ENCODE measurements around the gene KIF27.
"Not testable (repeated sequence)": the region's sequence is repeated elsewhere in the genome, so short reads cannot be mapped to it uniquely, and the experiment has no call there.

Gene KIF27

DNA sequence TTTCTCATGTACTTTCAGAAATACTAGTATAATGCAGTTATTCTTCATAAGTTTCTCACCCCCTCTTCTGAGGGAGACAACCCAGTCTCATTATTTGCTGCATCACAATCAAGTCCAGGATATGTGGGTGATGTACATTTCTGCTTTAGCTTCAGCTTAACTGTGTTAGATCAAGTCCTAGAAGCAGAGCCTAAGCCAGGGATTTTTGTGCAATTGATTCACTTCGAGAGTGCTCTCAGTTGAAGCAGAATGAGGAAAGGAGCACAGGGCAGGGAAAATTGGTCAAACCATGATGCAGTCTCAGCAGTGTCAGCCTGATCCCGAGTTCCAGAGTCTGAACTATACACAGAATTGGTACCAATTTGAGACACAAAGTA lies 43.7 kb upstream of the KIF27 start:
- H3K4me3 ChIP-seq (ENCODE audit: low read depth, low read length): no peak overlapping the region
- DNase-seq (ENCODE audit: low read depth): no peak
- no peak for TF ChIP-seq CTCF (IDR thresholded peaks at IDR 0.05; ENCODE audit: control insufficient read depth, extremely low read depth, insufficient read depth)

DNA sequence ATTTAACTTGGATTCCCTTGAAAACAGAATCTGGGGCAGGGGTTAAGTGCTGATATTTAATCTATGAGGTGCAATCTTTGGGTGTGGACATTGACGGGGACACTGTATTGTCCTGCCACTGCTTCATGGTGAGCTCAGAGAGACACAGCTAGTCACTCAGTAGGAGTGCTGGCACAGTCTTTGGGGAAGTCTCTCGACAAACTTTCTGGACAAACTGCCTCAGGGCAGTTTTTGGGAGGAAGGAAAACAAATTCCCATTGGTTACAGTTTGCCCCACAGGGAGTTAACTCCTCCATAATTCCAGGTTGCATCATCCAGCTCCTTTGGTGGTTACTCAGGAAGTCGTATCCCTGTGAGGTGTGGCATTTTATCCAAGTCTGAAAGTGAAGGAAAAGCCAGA lies 40.9 kb upstream of the KIF27 start:
- no peak for TF ChIP-seq CTCF (IDR thresholded peaks at IDR 0.05; ENCODE audit: control insufficient read depth, extremely low read depth, insufficient read depth)
- peak; percentile 66 for DNase-seq (ENCODE audit: low read depth)
- no peak overlapping the region for H3K4me3 ChIP-seq (ENCODE audit: low read depth, low read length)

DNA sequence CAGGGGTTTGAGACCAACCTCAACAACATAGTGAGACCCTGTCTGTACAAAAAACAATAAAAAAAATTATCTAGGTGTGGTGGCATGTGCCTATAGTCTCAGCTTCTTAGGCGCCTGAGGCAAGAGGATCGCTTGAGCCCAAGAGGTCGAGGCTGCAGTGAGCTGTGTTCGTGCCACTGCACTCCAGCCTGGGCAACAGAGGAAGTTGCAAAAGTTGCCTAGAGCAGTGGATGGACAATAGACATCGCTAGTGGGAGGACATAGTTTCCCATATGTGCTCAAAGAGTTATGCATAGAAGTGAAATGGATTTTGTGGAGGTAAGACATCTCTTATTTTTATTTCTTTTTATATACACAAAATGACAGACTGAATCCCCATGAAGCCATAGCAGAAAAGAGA lies 39.8 kb upstream of the KIF27 start:
- no peak for DNase-seq (ENCODE audit: low read depth)
- TF ChIP-seq CTCF (IDR thresholded peaks at IDR 0.05; ENCODE audit: control insufficient read depth, extremely low read depth, insufficient read depth): no peak
- H3K4me3 ChIP-seq (ENCODE audit: low read depth, low read length): no peak overlapping the region

GRCh38 chr9:83959061-83959460 lies 37.8 kb upstream of the KIF27 start:
- H3K4me3 ChIP-seq (ENCODE audit: low read depth, low read length): no peak overlapping the region
- no peak for DNase-seq (ENCODE audit: low read depth)
- no peak for TF ChIP-seq CTCF (IDR thresholded peaks at IDR 0.05; ENCODE audit: control insufficient read depth, extremely low read depth, insufficient read depth)

DNA sequence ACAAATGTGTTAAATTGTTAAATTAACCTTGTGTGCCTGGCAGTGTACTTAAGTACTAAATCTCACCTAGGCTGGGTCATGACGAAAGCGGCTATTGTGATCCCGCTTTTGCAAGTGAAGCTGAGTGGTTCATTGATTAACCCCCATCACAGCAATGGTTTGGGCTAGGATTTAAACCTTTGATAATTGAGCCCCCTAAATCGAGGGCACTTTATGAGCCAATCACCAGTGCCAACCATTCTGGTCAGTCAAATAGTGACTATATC lies 35.9 kb upstream of the KIF27 start:
- H3K4me3 ChIP-seq (ENCODE audit: low read depth, low read length): peak overlapping the region; percentile 55
- no peak for TF ChIP-seq CTCF (IDR thresholded peaks at IDR 0.05; ENCODE audit: control insufficient read depth, extremely low read depth, insufficient read depth)
- no peak for DNase-seq (ENCODE audit: low read depth)

DNA sequence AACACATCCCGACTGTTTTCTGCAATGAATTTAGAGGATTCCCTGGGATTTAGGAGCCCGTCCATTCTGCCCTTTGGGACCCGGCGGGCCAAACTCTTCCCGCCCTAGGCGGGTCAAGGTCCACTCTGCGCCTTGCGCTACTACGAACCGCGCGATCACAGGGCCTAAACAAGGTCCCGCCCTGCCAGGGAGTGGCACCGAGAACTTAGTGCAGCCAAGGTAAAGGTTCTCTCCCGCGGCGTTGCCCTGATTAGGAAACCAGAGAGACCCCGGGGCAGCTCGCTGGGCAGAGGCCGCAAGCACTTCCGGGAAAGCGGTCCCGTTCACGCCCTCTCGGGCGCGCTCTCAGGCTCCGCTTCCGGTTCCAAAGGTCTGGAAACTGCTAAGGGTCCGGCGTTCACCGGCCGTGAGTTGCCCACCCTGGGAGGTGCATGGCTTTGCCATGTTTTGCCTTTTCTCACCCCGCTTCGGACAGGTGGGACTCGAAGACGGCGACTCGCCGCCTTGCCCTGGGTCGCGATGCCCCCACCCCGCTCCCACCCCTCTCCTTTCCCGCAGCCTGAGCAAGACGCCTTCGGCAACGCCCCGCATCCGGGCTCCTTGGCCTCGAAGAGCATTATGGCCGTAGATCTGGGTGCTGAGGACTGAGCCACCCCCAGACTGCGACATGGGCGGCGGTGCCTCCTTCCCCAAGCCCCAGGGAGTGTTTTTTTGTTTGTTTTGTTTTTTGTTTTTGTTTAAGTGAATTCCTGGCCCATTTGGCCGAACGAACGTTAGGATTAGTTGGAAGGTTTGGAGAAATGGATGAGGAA lies 35.4 kb upstream of the KIF27 start:
- no peak for DNase-seq (ENCODE audit: low read depth)
- no peak for TF ChIP-seq CTCF (IDR thresholded peaks at IDR 0.05; ENCODE audit: control insufficient read depth, extremely low read depth, insufficient read depth)
- H3K4me3 ChIP-seq (ENCODE audit: low read depth, low read length): peak overlapping the region; percentile 55

GRCh38 chr9:83956086-83956435 lies 34.8 kb upstream of the KIF27 start:
- no peak for DNase-seq (ENCODE audit: low read depth)
- H3K4me3 ChIP-seq (ENCODE audit: low read depth, low read length): peak overlapping the region; percentile 55

DNA sequence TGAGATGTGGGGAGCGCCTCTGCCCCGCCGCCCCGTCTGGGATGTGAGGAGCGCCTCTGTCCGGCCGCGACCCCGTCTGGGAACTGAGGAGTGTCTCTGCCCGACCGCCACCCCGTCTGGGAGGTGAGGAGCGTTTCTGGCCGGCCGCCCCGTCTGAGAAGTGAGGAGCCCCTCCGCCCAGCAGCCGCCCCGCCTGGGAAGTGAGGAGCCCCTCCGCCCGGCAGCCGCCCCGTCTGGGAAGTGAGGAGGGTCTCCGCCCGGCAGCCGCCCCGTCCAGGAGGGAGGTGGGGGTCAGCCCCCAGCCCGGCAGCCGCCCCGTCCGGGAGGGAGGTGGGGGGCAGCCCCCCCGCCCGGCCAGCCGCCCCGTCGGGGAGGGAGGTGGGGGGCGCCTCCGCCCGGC lies 26.9 kb upstream of the KIF27 start:
- not testable (repeated sequence) for H3K4me3 ChIP-seq (ENCODE audit: low read depth, low read length); DNase-seq (ENCODE audit: low read depth)

More at GRCh38 chr9:83956086-83956435, 34.8 kb upstream of the KIF27 start:
- TF ChIP-seq CTCF (IDR thresholded peaks at IDR 0.05; ENCODE audit: control insufficient read depth, extremely low read depth, insufficient read depth): no peak
